DOHH2 (cell line): ENCODE data around the gene AGBL1.

Experiments
- EZH2phosphoT487 ChIP-seq: fragments of 200-600 bp; sonication (generic); IDR thresholded peaks from 2 replicates; pipeline ENCODE4 v1.6.1; 2017; ENCODE audit warnings: borderline replicate concordance, mild to moderate bottlenecking, antibody characterized with exemption, low read length, moderate library complexity, mixed read lengths
- TF ChIP-seq, protein P1 (sequence below): fragments of 200-600 bp; sonication (generic); IDR thresholded peaks from one replicate; pipeline ENCODE4 v1.5.1; 2014; ENCODE audit warnings: antibody characterized with exemption, mild to moderate bottlenecking, low read depth, low read length; ENCODE audit not compliant: poor library complexity, severe bottlenecking

- TF ChIP-seq, protein P1, sequence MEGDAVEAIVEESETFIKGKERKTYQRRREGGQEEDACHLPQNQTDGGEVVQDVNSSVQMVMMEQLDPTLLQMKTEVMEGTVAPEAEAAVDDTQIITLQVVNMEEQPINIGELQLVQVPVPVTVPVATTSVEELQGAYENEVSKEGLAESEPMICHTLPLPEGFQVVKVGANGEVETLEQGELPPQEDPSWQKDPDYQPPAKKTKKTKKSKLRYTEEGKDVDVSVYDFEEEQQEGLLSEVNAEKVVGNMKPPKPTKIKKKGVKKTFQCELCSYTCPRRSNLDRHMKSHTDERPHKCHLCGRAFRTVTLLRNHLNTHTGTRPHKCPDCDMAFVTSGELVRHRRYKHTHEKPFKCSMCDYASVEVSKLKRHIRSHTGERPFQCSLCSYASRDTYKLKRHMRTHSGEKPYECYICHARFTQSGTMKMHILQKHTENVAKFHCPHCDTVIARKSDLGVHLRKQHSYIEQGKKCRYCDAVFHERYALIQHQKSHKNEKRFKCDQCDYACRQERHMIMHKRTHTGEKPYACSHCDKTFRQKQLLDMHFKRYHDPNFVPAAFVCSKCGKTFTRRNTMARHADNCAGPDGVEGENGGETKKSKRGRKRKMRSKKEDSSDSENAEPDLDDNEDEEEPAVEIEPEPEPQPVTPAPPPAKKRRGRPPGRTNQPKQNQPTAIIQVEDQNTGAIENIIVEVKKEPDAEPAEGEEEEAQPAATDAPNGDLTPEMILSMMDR = no peak
- no peak for TF ChIP-seq EZH2phosphoT487
Observed at GRCh38 chr15:86082619-86083380, 3.1 kb downstream of the AGBL1 start.
